GM12891 (cell line): Measurements from ENCODE around the gene SMG6.

Experiments used
- DNase-seq: peaks from one replicate; pipeline ENCODE4 v3.0.0; 2011; ENCODE audit warnings: low spot score; ENCODE audit not compliant: insufficient read length
- FAIRE-seq: peaks from 2 replicates; lab custom pipeline; 2011; peaks lifted over from hg19 to GRCh38; lab: Jason Lieb, UNC
- PAX5 ChIP-seq: IDR thresholded peaks from 2 replicates; pipeline ENCODE4 v1.6.1; 2011; ENCODE audit warnings: low read length, moderate library complexity, mild to moderate bottlenecking; ENCODE audit not compliant: insufficient read depth, severe bottlenecking
- POLR2A ChIP-seq: IDR thresholded peaks from 2 replicates; pipeline ENCODE4 v1.6.1; 2011; ENCODE audit warnings: low read depth, low read length, control low read depth
- POLR2AphosphoS5 ChIP-seq: IDR thresholded peaks from 2 replicates; pipeline ENCODE4 v1.6.1; 2011; ENCODE audit warnings: low read depth, low read length, control low read depth
- POU2F2 ChIP-seq: IDR thresholded peaks from 2 replicates; pipeline ENCODE4 v1.6.1; 2011; ENCODE audit warnings: low read depth, mild to moderate bottlenecking, control low read depth, low read length, moderate library complexity
- SPI1 ChIP-seq: IDR thresholded peaks from 2 replicates; pipeline ENCODE4 v1.6.1; 2011; ENCODE audit warnings: low read depth, low read length, control low read depth
- TAF1 ChIP-seq: IDR thresholded peaks from 2 replicates; pipeline ENCODE4 v1.6.1; 2011; ENCODE audit warnings: low read depth, low read length, control low read depth

SMG6 gene

DNA sequence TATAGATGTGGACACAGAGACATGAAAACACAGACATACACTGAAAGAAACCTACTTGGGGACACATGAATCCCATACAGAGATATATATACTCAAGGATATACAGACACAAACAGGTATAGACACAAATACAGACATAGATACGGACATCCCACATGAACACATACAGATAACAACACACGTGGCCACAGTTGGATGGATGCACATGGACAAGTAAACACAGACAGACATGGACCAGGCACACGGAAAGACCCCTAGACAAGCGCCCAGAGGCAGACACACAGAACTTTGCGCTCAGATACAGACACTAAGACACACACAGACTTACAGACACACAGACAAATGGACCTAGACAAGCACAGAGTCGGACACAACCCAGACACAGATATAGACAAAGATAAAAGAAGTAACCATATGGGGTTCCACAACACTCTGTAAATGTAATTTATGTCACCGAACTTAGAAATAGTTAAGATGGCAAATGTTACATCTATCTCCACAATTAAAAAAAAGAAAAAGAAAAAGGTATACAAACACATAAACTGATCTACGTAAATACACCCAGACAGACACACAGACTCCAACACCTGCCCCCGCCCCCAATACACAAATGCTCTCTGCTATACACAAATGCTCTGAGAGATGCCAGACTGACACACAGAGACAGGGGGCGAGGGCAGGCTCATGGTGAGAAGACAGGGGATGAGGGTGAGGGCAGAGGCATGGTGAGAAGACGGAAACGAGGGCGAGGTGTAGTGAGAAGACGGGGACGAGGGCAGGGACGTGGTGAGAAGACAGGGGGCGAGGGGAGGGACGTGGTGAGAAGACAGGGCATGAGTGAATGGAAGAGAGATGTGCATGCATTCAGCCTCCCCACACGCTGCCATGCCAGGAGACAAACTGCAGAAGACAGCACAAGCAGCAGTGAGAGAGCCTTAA is 118.3 kb downstream of the SMG6 start:
- TF ChIP-seq POLR2A (no peak), SPI1 (no peak), TAF1 (no peak), POU2F2 (no peak), POLR2AphosphoS5 (no peak), PAX5 (no peak)
- FAIRE-seq (peak; percentile 69), DNase-seq (no peak)

DNA sequence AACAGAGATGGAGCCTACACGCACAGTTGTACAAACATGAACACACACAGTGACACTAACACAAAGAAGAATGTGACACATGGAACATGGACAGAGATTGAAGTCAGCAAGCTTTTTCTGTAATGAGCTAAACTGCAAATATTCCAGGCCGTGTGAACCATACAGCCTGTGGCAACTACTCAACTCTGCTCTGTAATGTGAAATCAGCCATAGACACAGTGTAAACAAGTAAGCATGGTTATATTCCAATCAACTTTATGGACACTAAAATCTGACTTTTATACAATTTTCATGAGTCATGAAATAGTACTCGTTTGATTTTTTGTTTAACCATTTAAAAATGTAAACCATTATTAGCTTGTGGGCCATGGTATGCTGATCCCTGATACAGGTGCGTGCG is 120.2 kb downstream of the SMG6 start:
- DNase-seq (no peak), FAIRE-seq (no peak)
- TF ChIP-seq POU2F2 (no peak), POLR2A (no peak), POLR2AphosphoS5 (no peak), PAX5 (no peak), TAF1 (no peak), SPI1 (no peak)

GRCh38 chr17:2181897-2182448 is 121.6 kb downstream of the SMG6 start:
- FAIRE-seq = no peak
- TF ChIP-seq TAF1 (no peak), POLR2A (no peak), POU2F2 (no peak), POLR2AphosphoS5 (no peak), PAX5 (no peak), SPI1 (no peak)
- DNase-seq = no peak

DNA sequence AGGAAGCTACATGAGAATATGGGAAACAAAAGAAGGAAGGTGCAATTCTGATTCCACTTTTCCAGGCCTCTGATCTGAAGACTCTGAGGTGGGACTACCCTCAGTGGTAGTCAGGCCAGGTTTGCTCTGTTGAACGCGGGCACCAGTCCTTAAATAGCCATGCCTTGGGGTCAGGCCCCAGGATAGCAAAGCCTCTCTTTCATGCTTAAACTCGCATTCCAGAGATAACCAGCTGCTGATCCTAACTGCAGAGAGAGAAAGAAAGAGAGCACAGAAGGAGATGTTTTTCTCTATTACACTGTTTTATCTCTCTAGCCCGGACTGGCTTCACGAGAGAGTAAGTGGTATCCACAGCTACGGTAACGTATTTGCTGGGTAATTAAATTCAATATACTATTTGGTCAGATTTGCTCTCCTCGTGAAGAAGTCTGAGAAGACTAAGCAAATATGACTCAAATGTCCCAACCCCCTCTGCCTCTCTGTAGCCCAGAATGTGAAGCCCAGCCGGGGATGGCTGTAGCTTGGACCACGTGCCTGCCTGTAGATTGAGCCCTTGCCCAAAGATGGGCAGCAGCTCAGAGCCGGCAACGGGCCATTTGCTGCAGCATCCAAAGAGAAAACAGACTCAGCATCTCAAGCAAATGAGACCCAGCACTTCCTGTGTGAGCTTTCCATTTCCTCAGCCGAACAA is 122.2 kb downstream of the SMG6 start:
- no peak for FAIRE-seq
- DNase-seq = no peak
- TF ChIP-seq POLR2A (no peak), POU2F2 (no peak), PAX5 (no peak), POLR2AphosphoS5 (no peak), TAF1 (no peak), SPI1 (no peak)

GRCh38 chr17:2180768-2181167 is 122.8 kb downstream of the SMG6 start:
- DNase-seq (no peak), FAIRE-seq (no peak)
- TF ChIP-seq POU2F2 (no peak), POLR2A (no peak), SPI1 (no peak), POLR2AphosphoS5 (no peak), TAF1 (no peak), PAX5 (no peak)

GRCh38 chr17:2179615-2180295 is 123.8 kb downstream of the SMG6 start:
- DNase-seq = no peak
- TF ChIP-seq PAX5 (no peak), POLR2A (no peak), TAF1 (no peak), SPI1 (no peak), POLR2AphosphoS5 (no peak), POU2F2 (no peak)
- no peak for FAIRE-seq

DNA sequence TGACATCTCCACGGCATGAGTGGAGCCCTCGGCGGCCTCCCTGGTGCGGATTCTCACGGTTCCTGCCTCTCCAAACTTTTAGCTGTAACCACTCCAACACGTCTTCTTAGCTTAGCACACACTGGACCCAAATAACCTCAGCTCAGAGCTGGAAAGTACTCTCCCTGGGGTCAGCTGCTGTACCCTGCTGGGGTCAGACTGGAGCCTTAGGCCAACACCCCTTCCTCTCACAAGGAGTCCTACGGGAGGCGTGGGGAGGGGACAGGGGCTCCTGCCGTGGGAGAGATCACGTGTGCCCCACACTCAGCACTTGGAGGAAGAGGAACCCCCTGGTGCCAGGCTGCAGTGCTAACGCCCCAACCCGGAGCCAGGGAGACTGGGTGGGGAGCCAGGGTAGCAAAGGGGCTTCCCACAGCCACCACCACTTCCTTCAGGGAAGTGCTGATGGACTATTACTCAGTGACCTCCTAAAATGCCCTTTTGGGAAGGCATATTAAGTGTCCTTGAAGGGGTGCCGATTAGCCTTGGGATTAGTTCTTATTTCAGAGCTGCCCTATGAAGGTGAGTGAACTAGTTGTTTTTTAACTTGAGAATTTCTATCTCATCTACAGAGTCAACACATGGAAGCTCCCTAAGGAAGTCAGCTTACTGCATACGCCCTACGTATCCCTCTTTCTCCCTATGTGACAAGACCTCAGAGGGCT is 124.6 kb downstream of the SMG6 start:
- FAIRE-seq (no peak), DNase-seq (no peak)

DNA sequence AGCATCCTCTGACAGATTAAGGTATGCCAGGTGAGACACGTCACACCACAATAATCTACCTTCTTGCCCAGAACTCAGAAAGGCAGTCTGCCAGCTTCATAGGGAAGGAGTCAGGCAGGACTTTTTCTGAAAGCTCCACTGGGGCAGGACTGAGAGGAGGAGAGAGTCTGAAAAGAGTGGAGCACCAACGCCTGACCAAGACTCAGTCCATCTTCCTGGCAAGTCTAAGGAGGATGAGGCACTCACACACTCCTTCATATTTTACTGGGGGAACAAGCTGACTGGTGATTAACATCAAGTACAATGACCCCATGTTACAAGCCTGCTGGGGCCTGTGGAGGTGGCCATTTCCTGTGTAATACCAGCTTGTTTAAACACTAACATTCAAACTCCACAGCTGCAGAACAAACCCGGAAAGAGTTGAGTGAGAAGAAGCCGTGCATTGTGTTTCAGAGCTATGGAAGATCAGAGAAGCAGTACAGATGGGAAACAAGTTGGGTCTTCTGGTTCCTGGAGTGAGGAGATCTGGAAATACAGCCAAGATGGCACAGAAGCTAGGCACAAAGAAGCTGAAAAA is 126.3 kb downstream of the SMG6 start:
- FAIRE-seq (no peak), DNase-seq (no peak)
- no peak for TF ChIP-seq POLR2AphosphoS5
- TF ChIP-seq POLR2A = no peak
- TF ChIP-seq TAF1 = no peak
- TF ChIP-seq POU2F2 = no peak
- TF ChIP-seq PAX5 = no peak
- TF ChIP-seq SPI1 = no peak

More for the DNA sequence above, 124.6 kb downstream of the SMG6 start:
- TF ChIP-seq POLR2AphosphoS5 = no peak
- no peak for TF ChIP-seq SPI1
- TF ChIP-seq TAF1 = no peak
- no peak for TF ChIP-seq PAX5
- no peak for TF ChIP-seq POU2F2
- TF ChIP-seq POLR2A = no peak
